K562 (cell line): ENCODE results near the gene TPK1. TPM values are rescaled to one million over a fixed set of nuclear protein-coding genes. Genes with fewer than 3 reads are reported as not detected.

Experiments used
- HDAC6 ChIP-seq: IDR thresholded peaks from 2 replicates; pipeline ENCODE4 v1.6.1; 2012; ENCODE audit warnings: low read depth, mild to moderate bottlenecking, control low read depth, inconsistent platforms, low read length, moderate library complexity
- PYGO2 ChIP-seq: fragments of 450-650 bp; IDR thresholded peaks from 2 replicates; pipeline ENCODE4 v1.6.1; 2016; ENCODE audit warnings: mild to moderate bottlenecking, missing genetic modification characterization, moderate library complexity, missing compliant biosample characterization
- RBM39 ChIP-seq: fragments of 200-400 bp; formaldehyde crosslinking; optimal IDR thresholded peaks from 2 replicates; pipeline ENCODE3; 2018; ENCODE audit warnings: low read depth, low read length
- XRCC3 ChIP-seq: fragments of 450-650 bp; IDR thresholded peaks from 2 replicates; pipeline ENCODE4 v1.6.1; 2017; ENCODE audit warnings: mild to moderate bottlenecking, moderate library complexity
- ZNF318 ChIP-seq, 2 experiments: fragments of 450-650 bp; IDR thresholded peaks; 2 replicates each; pipeline ENCODE4 v1.6.1; 2016; ENCODE audit warnings: mild to moderate bottlenecking in 2 of 2, borderline replicate concordance in 1 of 2, low read depth in 1 of 2, moderate library complexity in 1 of 2
- polyA plus RNA-seq, 8 experiments: library from polyadenylated mRNA; depleted of rRNA in 4 of 8; stranded (reverse) in 5 of 8; unstranded in 3 of 8; fragments of >200 nt; fragmentation: Nextera tagmentation in 2 of 8; fragmentation: Illumina TruSeq in 1 of 8; extraction: Ambion mirVana in 2 of 8; extraction: Trizol in 1 of 8; gene quantifications; 2 replicates each; pipeline versions ENCODE4 v1.2.1 to v1.2.3, GENCODE V29; 2011 to 2014; ENCODE audit warnings: inconsistent platforms in 1 of 8, missing spikeins in 1 of 8
- total RNA-seq, 7 experiments: library from RNA; depleted of rRNA in 6 of 7; stranded (reverse); fragments of >200 nt in 6 of 7; fragmentation: Illumina TruSeq in 2 of 7; extraction: Trizol in 2 of 7; gene quantifications; 2 replicates each; pipeline versions ENCODE4 v1.2.1 to v1.2.3, GENCODE V29; 2011 to 2021; ENCODE audit warnings: low replicate concordance in 1 of 7

The TPK1 gene
- total and polyA plus RNA-seq, 9 of the 15 experiments (the other 6 are each of a cell fraction or from before 2014, with no cell fraction given) = 5.1 to 16.2 (median 9.2) TPM

GRCh38 chr7:144510621-144511020 lies 325.2 kb downstream of the TPK1 start (continued):
- TF ChIP-seq HDAC6 = no peak
- no peak for TF ChIP-seq RBM39
- TF ChIP-seq XRCC3 = no peak
- TF ChIP-seq ZNF318 (IDR thresholded peaks at IDR 0.05; ENCODE audit: borderline replicate concordance in 1 of 2, low read depth in 1 of 2) = no peak
- no peak for TF ChIP-seq PYGO2 (tag)
